ENCODE data around the gene RC3H2. TPM values are rescaled to one million over a fixed set of nuclear protein-coding genes. Genes with fewer than 3 reads are reported as not detected.
"Not testable (repeated sequence)": the region's sequence is repeated elsewhere in the genome, so short reads cannot be mapped to it uniquely, and the experiment has no call there.

Gene RC3H2
- total and polyA plus RNA-seq, 2 experiments from 2014 or later: 17.8 to 43.7 TPM

DNA sequence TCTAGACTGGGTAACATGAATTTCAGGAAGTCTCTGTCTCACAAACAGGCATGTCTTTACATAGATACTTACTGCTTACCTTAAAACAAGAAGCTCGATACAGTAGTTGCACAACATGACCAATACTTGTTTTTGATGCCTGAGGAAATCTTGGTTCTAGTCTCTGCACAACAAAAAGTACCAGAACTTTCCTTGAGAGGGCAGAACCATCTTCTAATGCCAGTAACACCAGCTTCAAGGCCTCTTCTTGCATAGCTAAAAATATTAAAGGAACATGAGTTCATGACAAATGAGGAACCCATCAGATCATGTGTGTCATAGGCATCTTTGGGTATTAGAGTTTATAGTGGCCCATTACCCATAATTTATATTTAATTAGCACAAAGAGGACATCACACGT lies 22.0 kb downstream of the RC3H2 start:
- 96% methylated on average over 2 of the region's 2 CpGs for WGBS (ENCODE audit: low lambda C conversion rate, missing lambda C conversion rate)
- Histone ChIP-seq H3K9me3 (ENCODE audit: low read depth) (no peaks in the 10 kb centered on the region), H3K27ac (no peak overlapping the region), H3K4me3 (no peak overlapping the region), H4K20me1 (ENCODE audit: insufficient read depth, poor library complexity, severe bottlenecking) (no peaks in the 10 kb centered on the region), H3K79me2 (peaks cover 2% of the 10 kb centered on the region), H3K4me2 (no peak overlapping the region), H3K27me3 (no peaks in the 10 kb centered on the region), H2AFZ (no peak overlapping the region), H3K4me1 (ENCODE audit: insufficient read depth) (no peaks in the 10 kb centered on the region), H3K9me2 (replicated peaks; ENCODE audit: insufficient read depth) (no peaks in the 10 kb centered on the region), H3K36me3 (replicated peaks; ENCODE audit: insufficient read depth, low read depth) (peaks cover 10% of the 10 kb centered on the region)
- TF ChIP-seq EZH2 (IDR thresholded peaks at IDR 0.05; ENCODE audit: borderline replicate concordance) (no peak), EZH2phosphoT487 (IDR thresholded peaks at IDR 0.05; ENCODE audit: low read depth, severe bottlenecking, unreplicated experiment) (no peak)
- TF ChIP-seq, protein P1, sequence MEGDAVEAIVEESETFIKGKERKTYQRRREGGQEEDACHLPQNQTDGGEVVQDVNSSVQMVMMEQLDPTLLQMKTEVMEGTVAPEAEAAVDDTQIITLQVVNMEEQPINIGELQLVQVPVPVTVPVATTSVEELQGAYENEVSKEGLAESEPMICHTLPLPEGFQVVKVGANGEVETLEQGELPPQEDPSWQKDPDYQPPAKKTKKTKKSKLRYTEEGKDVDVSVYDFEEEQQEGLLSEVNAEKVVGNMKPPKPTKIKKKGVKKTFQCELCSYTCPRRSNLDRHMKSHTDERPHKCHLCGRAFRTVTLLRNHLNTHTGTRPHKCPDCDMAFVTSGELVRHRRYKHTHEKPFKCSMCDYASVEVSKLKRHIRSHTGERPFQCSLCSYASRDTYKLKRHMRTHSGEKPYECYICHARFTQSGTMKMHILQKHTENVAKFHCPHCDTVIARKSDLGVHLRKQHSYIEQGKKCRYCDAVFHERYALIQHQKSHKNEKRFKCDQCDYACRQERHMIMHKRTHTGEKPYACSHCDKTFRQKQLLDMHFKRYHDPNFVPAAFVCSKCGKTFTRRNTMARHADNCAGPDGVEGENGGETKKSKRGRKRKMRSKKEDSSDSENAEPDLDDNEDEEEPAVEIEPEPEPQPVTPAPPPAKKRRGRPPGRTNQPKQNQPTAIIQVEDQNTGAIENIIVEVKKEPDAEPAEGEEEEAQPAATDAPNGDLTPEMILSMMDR (IDR thresholded peaks at IDR 0.05; ENCODE audit: poor library complexity): no peak
- DNase-seq (ENCODE audit: low spot score): no peak

DNA sequence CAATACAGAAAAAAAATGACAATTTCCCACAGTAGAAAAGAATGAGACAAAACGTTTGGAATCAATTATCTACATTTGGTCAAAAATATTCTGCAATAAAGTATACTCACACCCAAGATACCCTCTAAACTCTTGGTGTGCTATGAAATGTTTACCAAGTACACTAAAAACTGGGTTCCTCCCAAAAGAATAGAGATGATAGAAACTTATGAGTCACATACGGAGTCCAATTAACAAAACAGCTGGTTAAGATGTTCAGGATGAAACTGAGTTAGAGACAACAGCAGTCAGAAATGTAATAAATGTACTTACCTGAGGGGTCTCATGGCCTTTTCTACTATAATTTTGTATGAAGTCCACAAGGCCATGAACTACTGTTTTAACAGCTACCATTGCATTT lies 25.7 kb downstream of the RC3H2 start:
- Histone ChIP-seq H3K4me1 (ENCODE audit: insufficient read depth) (no peaks in the 10 kb centered on the region), H3K9me3 (ENCODE audit: low read depth) (no peaks in the 10 kb centered on the region), H3K27me3 (no peaks in the 10 kb centered on the region), H2AFZ (no peak overlapping the region), H3K79me2 (peaks cover 4% of the 10 kb centered on the region), H3K9me2 (replicated peaks; ENCODE audit: insufficient read depth) (no peaks in the 10 kb centered on the region), H3K36me3 (replicated peaks; ENCODE audit: insufficient read depth, low read depth) (peaks cover 10% of the 10 kb centered on the region), H4K20me1 (ENCODE audit: insufficient read depth, poor library complexity, severe bottlenecking) (no peaks in the 10 kb centered on the region), H3K4me3 (no peak overlapping the region), H3K4me2 (no peak overlapping the region), H3K27ac (no peak overlapping the region)
- TF ChIP-seq EZH2phosphoT487 (IDR thresholded peaks at IDR 0.05; ENCODE audit: low read depth, severe bottlenecking, unreplicated experiment) (no peak), EZH2 (IDR thresholded peaks at IDR 0.05; ENCODE audit: borderline replicate concordance) (no peak)
- TF ChIP-seq, protein P1 (IDR thresholded peaks at IDR 0.05; ENCODE audit: poor library complexity): no peak
- DNase-seq (ENCODE audit: low spot score): no peak
- 84% methylated on average over 2 of the region's 2 CpGs for WGBS (ENCODE audit: low lambda C conversion rate, missing lambda C conversion rate)

DNA sequence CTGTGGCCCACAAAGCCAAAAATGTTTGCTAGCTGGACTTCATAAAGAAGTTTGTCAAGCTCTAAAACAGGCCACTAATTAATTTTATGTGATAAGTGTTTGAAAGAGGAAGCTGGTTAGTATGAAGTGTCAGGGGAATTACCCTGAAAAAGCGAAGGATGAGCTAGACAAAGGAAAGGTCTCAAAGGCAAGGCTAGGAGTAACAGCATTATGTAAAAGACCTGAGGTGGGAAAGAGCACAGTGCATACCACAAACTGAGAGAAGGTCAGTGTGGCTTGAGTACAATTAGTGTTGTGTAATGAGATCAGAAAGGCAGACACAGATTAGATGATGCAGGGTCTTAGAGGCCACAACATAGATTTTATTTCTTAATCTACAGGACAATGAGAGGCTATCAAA lies 29.6 kb downstream of the RC3H2 start:
- H3K36me3 ChIP-seq (replicated peaks; ENCODE audit: insufficient read depth, low read depth): peaks cover 5% of the 10 kb centered on the region

DNA sequence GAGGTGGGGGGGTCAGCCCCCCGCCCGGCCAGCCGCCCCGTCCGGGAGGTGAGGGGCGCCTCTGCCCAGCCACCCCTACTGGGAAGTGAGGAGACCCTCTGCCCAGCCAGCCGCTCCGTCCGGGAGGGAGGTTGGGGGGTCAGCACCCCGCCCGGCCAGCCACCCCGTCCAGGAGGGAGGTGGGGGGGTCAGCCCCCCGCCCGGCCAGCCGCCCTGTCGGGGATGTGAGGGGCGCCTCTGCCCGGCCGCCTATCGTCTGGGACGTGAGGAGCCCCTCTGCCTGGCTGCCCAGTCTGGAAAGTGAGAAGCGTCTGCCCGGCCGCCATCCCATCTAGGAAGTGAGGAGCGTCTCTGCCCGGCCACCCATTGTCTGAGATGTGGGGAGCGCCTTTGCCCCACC lies 37.9 kb downstream of the RC3H2 start:
- not testable (repeated sequence) for H3K4me1 ChIP-seq (ENCODE audit: insufficient read depth); H3K4me2 ChIP-seq; H3K36me3 ChIP-seq (replicated peaks; ENCODE audit: insufficient read depth, low read depth); H3K27me3 ChIP-seq; H3K27ac ChIP-seq; H3K4me3 ChIP-seq; H4K20me1 ChIP-seq (ENCODE audit: insufficient read depth, poor library complexity, severe bottlenecking); H3K9me2 ChIP-seq (replicated peaks; ENCODE audit: insufficient read depth); H3K79me2 ChIP-seq; H3K9me3 ChIP-seq (ENCODE audit: low read depth); DNase-seq (ENCODE audit: low spot score); H2AFZ ChIP-seq
- WGBS (ENCODE audit: low lambda C conversion rate, missing lambda C conversion rate): no CpG with 5 or more reads among the region's 27 CpGs

More for the DNA sequence above, 29.6 kb downstream of the RC3H2 start:
- DNase-seq (ENCODE audit: low spot score): no peak
- H3K4me2 ChIP-seq: no peak overlapping the region
- no peaks in the 10 kb centered on the region for H3K9me3 ChIP-seq (ENCODE audit: low read depth)
- H2AFZ ChIP-seq: no peak overlapping the region
- H3K27ac ChIP-seq: no peak overlapping the region
- WGBS (ENCODE audit: low lambda C conversion rate, missing lambda C conversion rate): 91% methylated on average over 1 of the region's 1 CpG
- TF ChIP-seq EZH2 (IDR thresholded peaks at IDR 0.05; ENCODE audit: borderline replicate concordance): no peak
- no peaks in the 10 kb centered on the region for H3K9me2 ChIP-seq (replicated peaks; ENCODE audit: insufficient read depth)
- H3K79me2 ChIP-seq: peaks cover 8% of the 10 kb centered on the region
- no peaks in the 10 kb centered on the region for H4K20me1 ChIP-seq (ENCODE audit: insufficient read depth, poor library complexity, severe bottlenecking)
- H3K4me1 ChIP-seq (ENCODE audit: insufficient read depth): no peaks in the 10 kb centered on the region
- H3K27me3 ChIP-seq: no peaks in the 10 kb centered on the region
- no peak overlapping the region for H3K4me3 ChIP-seq

Data from hepatocyte (in vitro differentiated cells).